Activated CD4-positive, alpha-beta T cell treated with anti-CD3 and anti-CD28 coated beads, Interleukin-2, amount 10 ng/mL, durations not matched to agents 24 days and 14 days (primary cell): Measurements from ENCODE around the gene SYNGR3. TPM values are rescaled to one million over a fixed set of nuclear protein-coding genes. Genes with fewer than 3 reads are reported as not detected.

ENCODE experiments used
- DNase-seq: peaks from one replicate; pipeline ENCODE4 v3.0.0; 2022
- H3K27ac Mint-ChIP-seq: one replicate; pipeline ENCODE4 v1.8.0; 2022; ENCODE audit warnings: mild to moderate bottlenecking, mixed read lengths
- H3K27me3 Mint-ChIP-seq: one replicate; pipeline ENCODE4 v1.8.0; 2022; ENCODE audit warnings: mixed read lengths
- H3K36me3 Mint-ChIP-seq: one replicate; pipeline ENCODE4 v1.8.0; 2022; ENCODE audit warnings: low read depth, mild to moderate bottlenecking, mixed read lengths
- H3K4me1 Mint-ChIP-seq: one replicate; pipeline ENCODE4 v1.8.0; 2021; ENCODE audit warnings: mixed read lengths
- H3K4me3 Mint-ChIP-seq: one replicate; pipeline ENCODE4 v1.8.0; 2022; ENCODE audit warnings: mild to moderate bottlenecking, moderate library complexity, mixed read lengths
- H3K9me3 Mint-ChIP-seq: one replicate; pipeline ENCODE4 v1.8.0; 2021; ENCODE audit warnings: mixed read lengths
- intact Hi-C: fragments of 100-400 bp; cut with micrococcal nuclease; formaldehyde crosslinking; loops from one replicate; pipeline ENCODE4 v1.15.1; 2023
- total RNA-seq: library from RNA; stranded (reverse); gene quantifications from 2 replicates; pipeline ENCODE4 v1.2.3, GENCODE V29; 2022

Gene SYNGR3
- total RNA-seq, 1 donor from 2014 or later, result 18.1 TPM

DNA sequence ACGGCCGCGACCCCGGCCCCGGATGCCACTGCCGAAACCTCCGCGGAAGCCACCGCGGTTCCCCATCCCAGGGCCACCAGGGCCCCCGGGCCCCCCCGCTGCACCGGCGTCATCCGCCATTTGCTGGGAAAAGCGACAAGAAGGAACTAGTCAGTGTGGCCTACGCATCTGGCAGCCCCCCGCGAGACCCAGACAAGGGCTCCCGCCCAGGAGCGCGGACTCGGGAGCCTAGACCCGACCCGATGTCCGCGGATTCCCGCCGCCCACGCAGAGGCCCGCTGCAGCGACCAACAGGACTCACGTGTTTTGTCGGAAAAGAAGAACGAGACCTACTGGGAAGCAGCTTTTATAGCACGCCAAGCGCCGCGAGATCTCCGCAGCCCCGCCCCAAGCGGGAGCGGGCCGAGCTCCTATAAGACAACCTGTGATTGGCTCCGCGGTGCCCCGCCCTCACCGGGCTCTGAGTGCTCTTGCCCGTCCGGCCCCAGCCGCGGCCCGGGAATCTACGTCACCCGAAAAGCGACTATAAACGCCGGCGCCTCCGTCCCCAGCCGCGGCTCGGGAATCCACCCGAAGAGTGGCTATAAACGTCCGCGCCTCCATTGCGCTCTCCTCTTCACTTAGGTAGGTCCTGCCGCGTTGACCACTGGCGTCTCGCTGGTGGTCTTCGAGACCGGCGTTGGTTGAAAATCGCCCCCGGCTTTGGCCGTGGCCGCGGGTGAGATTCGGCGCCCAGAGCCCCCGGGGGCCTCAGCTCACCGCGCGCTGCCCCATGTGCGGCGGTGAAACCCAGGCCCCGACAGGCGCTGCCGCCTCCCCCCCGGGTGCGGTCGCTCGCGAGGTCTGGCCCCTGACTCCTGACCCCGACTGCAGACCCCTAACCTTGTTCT lies 25.0 kb upstream of the SYNGR3 start, which contains the start of gene RPS2:
Gene RPS2, minus strand, starts transcription at position 321 of the 890 bp plus-strand sequence. Its CDS starts 201 bp downstream, at position 120.
- H3K4me3 Mint-ChIP-seq, result peak within 1 kb of the TSS; percentile 99
- no peaks in the 10 kb centered on the region for H3K9me3 Mint-ChIP-seq
- DNase-seq, result peak; percentile 100
- H3K4me1 Mint-ChIP-seq, result peaks cover 31% of the 10 kb centered on the region
- H3K36me3 Mint-ChIP-seq, result peaks cover 54% of the 10 kb centered on the region
- H3K27me3 Mint-ChIP-seq, result no peaks in the 10 kb centered on the region
- intact Hi-C loops, result loop anchor here (1.0 to 2.0 kb wide), 3 partner anchors 8 to 26 kb away; partner anchors contain the start of genes MSRB1 and TBL3
- H3K27ac Mint-ChIP-seq, result peak within 1 kb of the TSS; percentile 97

DNA sequence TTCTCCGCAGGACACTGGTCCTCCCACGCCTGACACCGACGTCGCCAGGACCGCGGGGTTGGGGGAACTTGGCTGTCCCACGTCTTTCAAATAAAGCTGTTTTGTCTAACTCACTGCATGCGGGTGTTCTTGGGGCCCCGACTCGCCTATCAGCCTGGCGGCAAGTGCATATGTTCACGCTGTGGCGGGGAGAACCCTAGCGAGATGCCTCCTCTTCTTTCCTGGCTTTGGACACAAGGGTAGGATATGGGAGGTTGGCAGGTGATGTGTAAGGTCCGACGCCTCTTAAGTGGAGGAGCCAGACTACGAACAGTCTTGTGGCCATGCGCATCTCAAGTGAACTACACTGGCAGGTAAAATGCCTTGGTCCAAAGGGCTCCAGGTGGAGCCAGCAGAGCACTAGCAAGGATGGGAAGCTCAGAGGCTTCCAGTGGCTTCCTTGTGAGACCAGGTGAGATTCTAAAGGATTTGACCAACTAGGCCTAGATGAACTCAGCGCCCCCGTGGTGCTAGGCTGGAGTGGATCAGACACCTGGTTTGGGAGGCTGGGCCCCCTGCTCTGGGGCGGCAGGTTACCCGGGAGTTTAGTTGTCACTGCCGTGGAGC lies 24.3 kb upstream of the SYNGR3 start:
- H3K27ac Mint-ChIP-seq, result peak overlapping the region; percentile 97
- peaks cover 47% of the 10 kb centered on the region for H3K36me3 Mint-ChIP-seq
- DNase-seq, result no peak
- H3K9me3 Mint-ChIP-seq, result no peaks in the 10 kb centered on the region
- peak overlapping the region; percentile 99 for H3K4me3 Mint-ChIP-seq
- H3K4me1 Mint-ChIP-seq, result peaks cover 26% of the 10 kb centered on the region
- intact Hi-C loops, result loop anchor here (2.0 kb wide), 1 partner anchor 25 kb away; no protein-coding TSS in a partner anchor
- H3K27me3 Mint-ChIP-seq, result no peaks in the 10 kb centered on the region

DNA sequence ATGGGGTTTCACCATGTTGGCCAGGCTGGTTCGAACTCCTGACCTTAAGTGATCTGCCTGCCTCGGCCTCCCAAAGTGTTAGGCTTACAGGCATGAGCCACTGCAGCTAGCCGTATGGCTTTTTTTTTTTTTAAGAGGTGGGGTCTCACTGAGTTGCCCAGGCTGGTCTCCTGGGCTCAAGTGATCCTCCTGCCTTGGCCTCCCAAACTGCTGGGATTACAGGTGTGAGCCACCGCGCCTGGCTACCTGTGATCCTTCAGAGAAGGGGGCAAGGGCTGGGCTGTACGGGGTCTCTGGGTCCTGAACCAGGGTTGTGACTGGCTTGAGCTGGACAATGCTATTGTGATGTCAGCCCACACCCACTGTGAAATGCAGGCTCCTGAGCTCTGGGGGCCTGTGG lies 23.3 kb upstream of the SYNGR3 start, which contains the start of gene RNF151:
Gene RNF151, plus strand, starts transcription at position 397 of the 400 bp plus-strand sequence. CDS start 26 bp downstream, outside the sequence.
- H3K36me3 Mint-ChIP-seq, result peaks cover 41% of the 10 kb centered on the region
- intact Hi-C loops, result no loop called here
- peaks cover 24% of the 10 kb centered on the region for H3K4me1 Mint-ChIP-seq
- H3K27me3 Mint-ChIP-seq, result no peaks in the 10 kb centered on the region
- H3K4me3 Mint-ChIP-seq, result peak within 1 kb of the TSS; percentile 99
- H3K9me3 Mint-ChIP-seq, result no peaks in the 10 kb centered on the region
- peak within 1 kb of the TSS; percentile 97 for H3K27ac Mint-ChIP-seq
- DNase-seq, result no peak

DNA sequence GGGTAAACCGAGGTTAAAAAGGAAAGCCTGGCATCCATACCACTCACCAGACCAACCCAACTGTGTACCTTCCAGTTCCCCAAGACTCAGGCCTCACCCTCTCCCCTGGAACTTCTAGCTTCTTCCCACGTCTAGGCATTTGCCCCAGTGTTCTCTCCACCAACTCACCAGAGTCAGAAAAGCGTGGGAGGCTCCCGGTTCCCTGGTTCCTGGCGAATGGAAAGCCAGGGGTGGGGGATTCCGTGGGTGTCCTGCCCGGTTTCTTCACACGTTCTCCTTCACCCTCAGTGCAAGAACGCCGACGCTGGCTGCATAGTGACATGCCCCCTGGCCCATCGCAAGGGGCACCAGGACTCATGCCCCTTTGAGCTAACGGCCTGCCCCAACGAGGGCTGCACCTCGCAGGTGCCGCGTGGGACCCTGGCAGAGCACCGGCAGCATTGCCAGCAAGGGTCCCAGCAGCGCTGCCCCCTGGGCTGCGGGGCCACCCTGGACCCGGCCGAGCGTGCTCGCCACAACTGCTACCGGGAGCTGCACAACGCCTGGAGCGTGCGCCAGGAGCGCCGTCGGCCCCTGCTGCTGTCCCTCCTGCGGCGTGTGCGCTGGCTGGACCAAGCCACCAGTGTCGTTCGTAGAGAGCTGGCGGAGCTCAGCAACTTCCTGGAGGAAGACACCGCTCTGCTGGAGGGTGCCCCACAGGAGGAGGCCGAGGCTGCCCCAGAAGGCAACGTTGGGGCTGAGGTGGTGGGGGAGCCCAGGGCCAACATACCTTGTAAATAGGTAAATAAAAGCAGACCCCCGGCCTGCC lies 21.4 kb upstream of the SYNGR3 start:
- Mint-ChIP-seq H3K4me3 (no peak overlapping the region), H3K36me3 (peaks cover 30% of the 10 kb centered on the region), H3K27me3 (no peaks in the 10 kb centered on the region), H3K27ac (no peak overlapping the region), H3K9me3 (no peaks in the 10 kb centered on the region), H3K4me1 (peaks cover 26% of the 10 kb centered on the region)
- intact Hi-C loops, result no loop called here
- DNase-seq, result no peak

DNA sequence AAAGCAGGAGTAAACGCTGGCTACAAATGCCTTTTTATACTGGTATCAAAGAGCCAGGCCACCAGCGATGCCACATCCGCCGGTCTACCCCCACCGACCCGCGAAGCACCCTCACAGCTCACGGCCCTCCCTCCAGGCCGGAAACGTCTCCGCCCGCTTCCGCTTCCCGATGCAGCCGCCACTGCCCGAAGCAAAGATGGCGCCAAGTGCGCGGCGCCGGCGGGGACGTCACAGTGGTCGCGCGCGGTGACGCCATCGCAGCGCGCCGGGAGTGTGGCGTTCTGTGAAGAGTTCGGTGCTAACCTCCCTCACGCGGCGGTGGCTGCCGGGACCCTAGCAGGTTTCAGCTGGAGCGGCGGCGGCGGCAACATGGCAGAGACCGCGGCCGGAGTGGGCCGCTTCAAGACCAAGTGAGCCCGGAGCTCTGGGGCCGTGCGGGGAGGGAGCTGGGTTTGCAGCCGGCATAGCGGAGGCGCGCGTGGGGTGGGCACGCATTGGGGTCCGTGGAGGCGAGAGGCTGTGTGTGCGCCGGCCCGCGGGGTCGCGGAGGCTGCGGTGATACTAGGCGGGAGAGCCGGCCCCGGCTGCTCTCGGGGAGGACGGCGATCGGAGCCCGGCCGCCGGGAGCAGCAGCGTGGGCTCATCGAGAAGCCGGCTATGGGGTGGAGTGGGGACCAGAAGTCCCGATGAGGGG lies 17.8 kb upstream of the SYNGR3 start, which contains the start of gene TBL3:
Gene TBL3, plus strand, starts transcription at position 258 of the 694 bp plus-strand sequence. Its CDS starts 112 bp downstream, at position 370.
- peaks cover 17% of the 10 kb centered on the region for H3K4me1 Mint-ChIP-seq
- intact Hi-C loops, result loop anchor here (1.0 to 5.0 kb wide), 3 partner anchors 8 to 35 kb away; partner anchors contain the start of genes RPS2 and ZNF598
- DNase-seq, result peak; percentile 99

DNA sequence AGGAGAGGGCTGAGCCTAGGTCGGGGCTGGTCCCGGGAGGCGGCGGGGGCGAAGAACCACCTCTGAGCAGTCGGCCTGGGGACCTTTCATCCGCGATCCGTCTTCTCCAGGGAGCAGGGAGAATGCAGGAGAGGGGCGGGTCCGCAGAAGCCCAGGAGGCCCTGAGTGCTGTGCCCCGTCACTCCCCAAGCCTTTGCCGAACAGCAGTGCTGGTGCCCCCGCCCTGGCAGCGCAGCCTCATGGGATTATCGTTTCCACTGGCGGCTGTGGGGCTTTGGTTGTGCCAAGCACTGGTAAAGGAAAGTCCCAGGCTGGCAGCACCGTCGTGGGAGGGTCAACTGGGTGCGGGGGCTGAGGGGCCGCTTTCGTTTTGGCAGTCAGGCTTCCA lies 17.3 kb upstream of the SYNGR3 start:
- H3K27ac Mint-ChIP-seq, result peak overlapping the region; percentile 95
- peak; percentile 74 for DNase-seq
- intact Hi-C loops, result loop anchor here (1.0 to 5.0 kb wide), 3 partner anchors 8 to 35 kb away; partner anchors contain the start of genes RPS2 and ZNF598

More for the DNA sequence above, 17.8 kb upstream of the SYNGR3 start, which contains the start of gene TBL3:
- no peaks in the 10 kb centered on the region for H3K9me3 Mint-ChIP-seq
- H3K27me3 Mint-ChIP-seq, result no peaks in the 10 kb centered on the region
- H3K27ac Mint-ChIP-seq, result peak within 1 kb of the TSS; percentile 95
- H3K4me3 Mint-ChIP-seq, result peak within 1 kb of the TSS; percentile 99
- peaks cover 23% of the 10 kb centered on the region for H3K36me3 Mint-ChIP-seq

DNA sequence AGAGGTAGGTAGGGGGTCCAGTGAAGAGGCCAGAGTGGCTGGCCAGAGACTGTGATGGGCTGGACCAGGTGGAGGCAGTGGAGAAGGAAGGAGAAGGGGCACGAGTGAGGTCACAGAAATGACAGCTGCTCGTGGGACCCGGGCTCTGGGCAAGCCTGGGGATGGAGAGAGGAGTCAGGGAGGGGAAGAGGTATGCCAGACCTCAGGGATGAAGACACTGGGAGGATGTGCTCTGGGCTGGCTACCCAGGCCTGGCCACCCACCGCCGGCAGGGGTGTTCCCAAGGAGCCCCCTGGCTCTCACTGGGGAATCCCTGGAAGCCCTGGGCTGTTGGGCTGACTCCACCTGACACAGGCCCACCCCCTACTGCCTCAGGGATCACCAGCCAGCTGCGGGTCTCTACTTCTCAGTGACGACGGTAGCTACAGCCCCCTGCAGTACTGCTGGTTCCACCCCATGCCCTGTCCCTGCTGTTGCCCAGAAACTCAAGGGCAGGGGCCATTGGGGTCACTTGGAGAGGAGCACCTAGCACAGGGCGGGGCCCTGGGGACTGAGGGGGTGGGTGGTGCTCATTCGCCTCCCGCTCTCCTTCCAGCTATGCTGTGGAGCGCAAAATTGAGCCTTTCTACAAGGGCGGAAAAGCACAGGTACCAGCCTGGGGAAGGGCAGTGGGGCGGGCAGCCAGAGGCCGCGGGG lies 16.2 kb upstream of the SYNGR3 start:
- peak overlapping the region; percentile 9 for H3K4me3 Mint-ChIP-seq
- intact Hi-C loops, result loop anchor here (5.0 kb wide), 1 partner anchor 34 kb away; the partner anchor contains the start of gene ZNF598
- H3K4me1 Mint-ChIP-seq, result peaks cover 16% of the 10 kb centered on the region
- H3K36me3 Mint-ChIP-seq, result peaks cover 28% of the 10 kb centered on the region
- DNase-seq, result no peak
- no peak overlapping the region for H3K27ac Mint-ChIP-seq
- no peaks in the 10 kb centered on the region for H3K9me3 Mint-ChIP-seq
- H3K27me3 Mint-ChIP-seq, result no peaks in the 10 kb centered on the region

More for the DNA sequence above, 17.3 kb upstream of the SYNGR3 start:
- Mint-ChIP-seq H3K4me1 (peaks cover 16% of the 10 kb centered on the region), H3K36me3 (peaks cover 24% of the 10 kb centered on the region), H3K27me3 (no peaks in the 10 kb centered on the region), H3K9me3 (no peaks in the 10 kb centered on the region), H3K4me3 (peak overlapping the region; percentile 99)

DNA sequence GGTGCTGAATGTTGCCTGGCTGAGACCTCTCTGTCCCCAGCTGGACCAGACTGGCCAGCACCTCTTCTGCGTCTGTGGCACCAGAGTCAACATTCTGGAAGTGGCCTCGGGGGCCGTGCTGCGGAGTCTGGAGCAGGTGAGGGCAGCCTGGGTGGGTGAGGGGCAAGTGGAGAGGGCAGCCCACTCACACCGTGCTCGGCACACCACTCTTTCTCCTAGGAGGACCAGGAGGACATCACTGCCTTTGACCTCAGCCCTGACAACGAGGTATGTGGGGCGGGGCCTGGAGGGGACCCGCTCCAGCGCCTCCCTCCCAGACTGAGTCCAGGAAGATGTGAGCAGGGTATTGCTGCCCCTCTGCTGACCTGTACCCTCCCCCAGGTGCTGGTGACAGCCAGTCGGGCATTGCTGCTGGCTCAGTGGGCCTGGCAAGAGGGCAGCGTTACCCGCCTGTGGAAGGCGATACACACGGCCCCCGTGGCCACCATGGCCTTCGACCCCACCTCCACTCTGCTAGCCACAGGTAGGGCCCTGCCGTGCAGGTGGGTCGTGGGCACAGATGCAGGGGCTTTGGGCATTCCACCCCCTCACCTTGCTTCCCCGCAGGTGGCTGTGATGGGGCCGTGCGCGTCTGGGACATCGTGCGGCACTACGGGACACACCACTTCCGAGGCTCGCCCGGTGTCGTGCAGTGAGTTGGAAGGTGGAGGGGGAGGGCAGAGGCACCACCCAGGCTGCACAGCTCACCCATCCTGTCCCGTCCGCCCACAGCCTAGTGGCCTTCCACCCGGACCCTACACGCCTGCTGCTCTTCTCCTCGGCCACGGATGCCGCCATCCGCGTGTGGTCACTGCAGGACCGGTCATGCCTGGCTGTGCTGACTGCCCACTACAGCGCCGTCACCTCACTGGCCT lies 15.4 kb upstream of the SYNGR3 start:
- peaks cover 16% of the 10 kb centered on the region for H3K4me1 Mint-ChIP-seq
- H3K4me3 Mint-ChIP-seq, result peak overlapping the region; percentile 41
- H3K27me3 Mint-ChIP-seq, result no peaks in the 10 kb centered on the region
- H3K9me3 Mint-ChIP-seq, result no peaks in the 10 kb centered on the region
- intact Hi-C loops, result loop anchor here (5.0 kb wide), 1 partner anchor 33 kb away; the partner anchor contains the start of gene ZNF598
- DNase-seq, result no peak
- no peak overlapping the region for H3K27ac Mint-ChIP-seq
- H3K36me3 Mint-ChIP-seq, result peaks cover 31% of the 10 kb centered on the region

DNA sequence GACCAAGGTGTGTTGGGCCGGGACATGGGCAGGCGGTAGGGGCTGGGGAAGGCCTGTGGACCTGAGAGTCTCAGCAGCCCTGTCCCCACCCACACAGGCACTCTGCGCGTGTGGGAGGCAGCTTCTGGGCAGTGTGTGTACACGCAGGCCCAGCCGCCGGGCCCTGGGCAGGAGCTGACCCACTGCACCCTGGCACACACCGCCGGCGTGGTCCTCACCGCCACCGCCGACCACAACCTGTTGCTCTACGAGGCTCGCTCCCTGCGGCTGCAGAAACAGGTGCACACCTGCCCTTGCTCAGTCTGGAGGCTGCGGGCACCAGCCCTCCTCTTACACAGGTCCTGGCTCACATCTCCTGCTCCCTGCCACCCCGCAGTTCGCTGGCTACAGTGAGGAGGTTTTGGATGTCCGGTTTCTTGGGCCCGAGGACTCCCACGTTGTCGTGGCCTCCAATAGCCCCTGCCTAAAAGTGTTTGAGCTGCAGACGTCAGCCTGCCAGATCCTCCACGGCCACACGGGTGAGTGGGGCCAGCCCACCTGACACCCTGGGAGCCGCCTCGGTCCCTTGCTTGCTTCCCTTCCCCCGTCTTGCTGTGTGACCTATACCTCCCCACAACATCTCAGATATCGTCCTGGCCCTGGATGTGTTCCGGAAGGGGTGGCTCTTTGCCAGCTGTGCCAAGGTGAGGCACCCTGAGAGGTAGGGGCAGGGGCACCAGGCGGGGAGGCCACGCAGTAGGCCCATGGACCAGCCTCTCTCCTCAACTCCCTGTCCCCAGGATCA lies 14.1 kb upstream of the SYNGR3 start:
- peaks cover 16% of the 10 kb centered on the region for H3K4me1 Mint-ChIP-seq
- H3K9me3 Mint-ChIP-seq, result no peaks in the 10 kb centered on the region
- DNase-seq, result no peak
- no peak overlapping the region for H3K4me3 Mint-ChIP-seq
- H3K36me3 Mint-ChIP-seq, result peaks cover 32% of the 10 kb centered on the region
- peaks cover 2% of the 10 kb centered on the region for H3K27me3 Mint-ChIP-seq
- intact Hi-C loops, result no loop called here
- no peak overlapping the region for H3K27ac Mint-ChIP-seq

DNA sequence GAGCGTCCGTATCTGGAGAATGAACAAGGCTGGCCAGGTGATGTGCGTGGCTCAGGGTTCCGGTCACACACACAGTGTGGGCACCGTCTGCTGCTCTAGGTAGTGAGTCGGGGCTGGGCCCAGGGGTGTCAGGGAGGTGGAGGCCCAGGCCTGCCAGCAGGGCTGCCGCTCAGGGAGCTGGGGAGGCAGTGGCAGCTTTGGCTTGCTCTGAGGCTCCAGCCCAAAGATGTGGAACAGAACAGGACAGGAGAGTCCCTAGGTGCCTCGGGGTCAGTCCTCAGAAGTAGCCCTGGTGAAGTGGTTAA lies 13.6 kb upstream of the SYNGR3 start:
- Mint-ChIP-seq H3K4me3 (no peak overlapping the region), H3K36me3 (peaks cover 32% of the 10 kb centered on the region), H3K9me3 (no peaks in the 10 kb centered on the region), H3K4me1 (peaks cover 12% of the 10 kb centered on the region), H3K27ac (no peak overlapping the region), H3K27me3 (peaks cover 5% of the 10 kb centered on the region)
- DNase-seq, result no peak
- intact Hi-C loops, result no loop called here
